ENCODE measurements around the gene SH3RF3. TPM values are rescaled to one million over a fixed set of nuclear protein-coding genes. Genes with fewer than 3 reads are reported as not detected.

SH3RF3 gene
- total RNA-seq, 1 donor = 0.54 TPM

- DNase-seq (ENCODE audit: low read depth in 2 of 3, low spot score in 2 of 3) = no peak
Measured at GRCh38 chr2:109256111-109256510, 127.1 kb downstream of the SH3RF3 start.

GRCh38 chr2:109256921-109257320 lies 127.9 kb downstream of the SH3RF3 start:
- no peak for DNase-seq (ENCODE audit: low read depth in 2 of 3, low spot score in 2 of 3)

- DNase-seq (ENCODE audit: low read depth in 2 of 3, low spot score in 2 of 3) = no peak
Measured at GRCh38 chr2:109257653-109258052, 128.6 kb downstream of the SH3RF3 start.

GRCh38 chr2:109258376-109258775 lies 129.4 kb downstream of the SH3RF3 start:
- no peak for DNase-seq (ENCODE audit: low read depth in 2 of 3, low spot score in 2 of 3)

GRCh38 chr2:109258905-109259540 lies 130.0 kb downstream of the SH3RF3 start:
- no peak for DNase-seq (ENCODE audit: low read depth in 2 of 3, low spot score in 2 of 3)

- no peak for DNase-seq (ENCODE audit: low read depth in 2 of 3, low spot score in 2 of 3)
Measured at GRCh38 chr2:109259671-109260070, 130.7 kb downstream of the SH3RF3 start.

- no peak for DNase-seq (ENCODE audit: low read depth in 2 of 3, low spot score in 2 of 3)
Measured at GRCh38 chr2:109260116-109260855, 131.3 kb downstream of the SH3RF3 start.

GRCh38 chr2:109260886-109261700 lies 132.1 kb downstream of the SH3RF3 start:
- DNase-seq (ENCODE audit: low read depth in 2 of 3, low spot score in 2 of 3) = peak in 1 of 3 donors; percentile 16

- DNase-seq (ENCODE audit: low read depth in 2 of 3, low spot score in 2 of 3) = no peak
Measured at GRCh38 chr2:109261906-109262631, 133.1 kb downstream of the SH3RF3 start.

- DNase-seq (ENCODE audit: low read depth in 2 of 3, low spot score in 2 of 3) = no peak
Measured at GRCh38 chr2:109264595-109265328, 135.8 kb downstream of the SH3RF3 start.

GRCh38 chr2:109265369-109265768 lies 136.4 kb downstream of the SH3RF3 start:
- DNase-seq (ENCODE audit: low read depth in 2 of 3, low spot score in 2 of 3) = no peak

- DNase-seq (ENCODE audit: low read depth in 2 of 3, low spot score in 2 of 3) = no peak
Measured at GRCh38 chr2:109265953-109266352, 136.9 kb downstream of the SH3RF3 start.

GRCh38 chr2:109266496-109266895 lies 137.5 kb downstream of the SH3RF3 start:
- no peak for DNase-seq (ENCODE audit: low read depth in 2 of 3, low spot score in 2 of 3)

GRCh38 chr2:109266998-109267854 lies 138.2 kb downstream of the SH3RF3 start:
- DNase-seq (ENCODE audit: low read depth in 2 of 3, low spot score in 2 of 3) = no peak

GRCh38 chr2:109268916-109269315 lies 139.9 kb downstream of the SH3RF3 start:
- no peak for DNase-seq (ENCODE audit: low read depth in 2 of 3, low spot score in 2 of 3)

GRCh38 chr2:109269706-109270504 lies 140.9 kb downstream of the SH3RF3 start:
- DNase-seq (ENCODE audit: low read depth in 2 of 3, low spot score in 2 of 3) = no peak

- DNase-seq (ENCODE audit: low read depth in 2 of 3, low spot score in 2 of 3) = no peak
Measured at GRCh38 chr2:109270505-109271312, 141.7 kb downstream of the SH3RF3 start.

GRCh38 chr2:109271920-109272319 lies 142.9 kb downstream of the SH3RF3 start:
- DNase-seq (ENCODE audit: low read depth in 2 of 3, low spot score in 2 of 3) = no peak
